GM12878 (cell line): ENCODE data around the gene RBMS3. TPM values are rescaled to one million over a fixed set of nuclear protein-coding genes. Genes with fewer than 3 reads are reported as not detected.

Experiments
- ATAC-seq: fragments of 200-7000 bp; cut with Tn5 transposase; 3 replicates; pipeline ENCODE4 v1.9.1; 2020; ENCODE audit warnings: mild to moderate bottlenecking, moderate library complexity
- BruUV-seq: library from RNA; stranded (reverse); fragments of 400-500 nt; replicated peaks from 2 replicates; lab custom pipeline; 2021; lab: Mats Ljungman, UMichigan
- CTCF ChIA-PET: fragments of 300-600 bp; sonication (Branson Sonifier 250); formaldehyde crosslinking; extraction: SDS; loops from one replicate; lab custom pipeline; 2021; ENCODE audit warnings: inconsistent platforms; lab: Yijun Ruan, JAX
- POLR2A ChIA-PET: fragments of 350-600 bp; formaldehyde crosslinking; extraction: SDS; loops from one replicate; lab custom pipeline; 2021; ENCODE audit warnings: inconsistent platforms; lab: Charles Lee
- RAD21 ChIA-PET: fragments of 300-600 bp; sonication (Branson Sonifier 250); formaldehyde crosslinking; loops from one replicate; lab custom pipeline; 2023; ENCODE audit warnings: antibody characterized with exemption; ENCODE audit not compliant: unreplicated experiment; lab: Charles Lee
- SMC1A ChIA-PET: fragments of 300-600 bp; sonication (Branson Sonifier 250); formaldehyde crosslinking; loops from one replicate; lab custom pipeline; 2023; ENCODE audit not compliant: unreplicated experiment, uncharacterized antibody; lab: Charles Lee
- DNase-seq: peaks from one replicate; pipeline ENCODE4 v3.0.0-alpha.2; 2011; ENCODE audit warnings: low read depth, low spot score
- FAIRE-seq: peaks from 3 replicates; lab custom pipeline; 2011; peaks lifted over from hg19 to GRCh38; lab: Jason Lieb, UNC
- H2AFZ ChIP-seq: 2 replicates; pipeline ENCODE4 v1.6.0; 2011; ENCODE audit warnings: low read depth, low read length, control low read depth; ENCODE audit not compliant: control insufficient read depth
- H3K27ac ChIP-seq: 2 replicates; pipeline ENCODE4 v1.5.1; 2011; ENCODE audit warnings: control low read depth; ENCODE audit not compliant: control insufficient read depth, insufficient read depth
- H3K27me3 ChIP-seq, 2 experiments: replicated peaks in 1 of 2; 2 replicates each; pipeline versions ENCODE4 v1.6.0 to v1.6.1; 2011; ENCODE audit warnings: low read length in 1 of 2; ENCODE audit not compliant: control insufficient read depth in 2 of 2, insufficient read depth in 2 of 2
- H3K36me3 ChIP-seq, 2 experiments: 2 replicates each; pipeline ENCODE4 v1.5.1; 2011; ENCODE audit warnings: low read length in 1 of 2; ENCODE audit not compliant: control insufficient read depth in 2 of 2, insufficient read depth in 2 of 2
- H3K4me1 ChIP-seq: 2 replicates; pipeline ENCODE4 v1.6.1; 2011; ENCODE audit warnings: mild to moderate bottlenecking, low read length, moderate library complexity, mixed read lengths; ENCODE audit not compliant: control insufficient read depth, insufficient read depth
- H3K4me2 ChIP-seq: 2 replicates; pipeline ENCODE4 v1.6.0; 2011; ENCODE audit warnings: control low read depth; ENCODE audit not compliant: control insufficient read depth, insufficient read depth
- H3K4me3 ChIP-seq: fragments of 200-600 bp; sonication (generic); 2 replicates; pipeline ENCODE4 v1.5.1; 2016
- H3K79me2 ChIP-seq: 2 replicates; pipeline ENCODE4 v1.6.0; 2011; ENCODE audit warnings: low read length; ENCODE audit not compliant: control insufficient read depth, insufficient read depth
- H3K9ac ChIP-seq: 2 replicates; pipeline ENCODE4 v1.8.0; 2011; ENCODE audit warnings: low read length, control low read depth, mixed read lengths; ENCODE audit not compliant: control insufficient read depth, insufficient read depth
- H3K9me3 ChIP-seq: replicated peaks from 3 replicates; pipeline ENCODE4 v1.5.1; 2011; ENCODE audit warnings: mild to moderate bottlenecking, low read length; ENCODE audit not compliant: control insufficient read depth, insufficient read depth
- H4K20me1 ChIP-seq: 2 replicates; pipeline ENCODE4 v1.6.0; 2011; ENCODE audit not compliant: control insufficient read depth, insufficient read depth
- BRCA1 ChIP-seq: IDR thresholded peaks from 2 replicates; pipeline ENCODE4 v1.6.1; 2011; ENCODE audit warnings: low read depth, low read length, improper control_type of control experiment
- DPF2 ChIP-seq: fragments of 450-650 bp; IDR thresholded peaks from 2 replicates; pipeline ENCODE4 v1.6.1; 2017; ENCODE audit warnings: mild to moderate bottlenecking
- EED ChIP-seq: sonication (generic); IDR thresholded peaks from 2 replicates; pipeline ENCODE4 v1.6.1; 2016; ENCODE audit warnings: antibody characterized with exemption, low read depth
- EZH2 ChIP-seq: IDR thresholded peaks from 2 replicates; pipeline ENCODE4 v1.6.1; 2012; ENCODE audit warnings: low read depth, mild to moderate bottlenecking, control low read depth, inconsistent platforms, low read length, borderline replicate concordance; ENCODE audit not compliant: control insufficient read depth
- IRF5 ChIP-seq: fragments of 450-650 bp; IDR thresholded peaks from 2 replicates; pipeline ENCODE4 v1.6.1; 2017; ENCODE audit warnings: borderline replicate concordance
- KAT2A ChIP-seq: conservative IDR thresholded peaks from 2 replicates; pipeline ENCODE4 v1.6.1; 2011; ENCODE audit warnings: low read depth, low read length; ENCODE audit not compliant: control insufficient read depth
- NFIC ChIP-seq: IDR thresholded peaks from 2 replicates; pipeline ENCODE4 v1.6.1; 2012; ENCODE audit warnings: low read depth, mild to moderate bottlenecking, inconsistent platforms, low read length, moderate library complexity
- NFXL1 ChIP-seq: fragments of 450-650 bp; IDR thresholded peaks from 2 replicates; pipeline ENCODE4 v1.6.1; 2017; ENCODE audit warnings: antibody characterized with exemption, mild to moderate bottlenecking, borderline replicate concordance
- POU2F2 ChIP-seq: IDR thresholded peaks from 3 replicates; pipeline ENCODE4 v1.6.1; 2011; ENCODE audit warnings: low read depth, mild to moderate bottlenecking, low read length, borderline replicate concordance
- RELB ChIP-seq: fragments of 450-650 bp; IDR thresholded peaks from 2 replicates; pipeline ENCODE4 v1.6.1; 2017; ENCODE audit warnings: low read depth, mild to moderate bottlenecking, moderate library complexity
- SMAD5 ChIP-seq: IDR thresholded peaks from 2 replicates; pipeline ENCODE4 v1.6.1; 2016; ENCODE audit warnings: antibody characterized with exemption, low read depth
- TAF1 ChIP-seq: IDR thresholded peaks from 2 replicates; pipeline ENCODE4 v1.6.1; 2011; ENCODE audit warnings: mild to moderate bottlenecking, low read depth, low read length, borderline replicate concordance
- ZNF207 ChIP-seq: fragments of 450-650 bp; IDR thresholded peaks from 2 replicates; pipeline ENCODE4 v1.6.1; 2014; ENCODE audit warnings: antibody characterized with exemption, mild to moderate bottlenecking, borderline replicate concordance
- ZNF217 ChIP-seq: fragments of 450-650 bp; IDR thresholded peaks from 2 replicates; pipeline ENCODE4 v1.6.1; 2017; ENCODE audit warnings: antibody characterized with exemption, mild to moderate bottlenecking
- ZNF274 ChIP-seq: IDR thresholded peaks from one replicate; pipeline ENCODE4 v1.8.0; 2011; ENCODE audit not compliant: insufficient read length, insufficient read depth
- ZNF622 ChIP-seq: fragments of 450-650 bp; IDR thresholded peaks from 2 replicates; pipeline ENCODE4 v1.6.1; 2017; ENCODE audit warnings: mild to moderate bottlenecking, inconsistent platforms
- WGBS: methylation state at CpG from one replicate; pipeline ENCODE4 v1.1.6; 2016; ENCODE audit warnings: low lambda C conversion rate; ENCODE audit not compliant: insufficient replicate concordance, insufficient coverage; ENCODE audit errors: missing lambda C conversion rate; 5-methylcytosine and 5-hydroxymethylcytosine counted together
- in situ Hi-C: fragments of 300-500 bp; cut with MboI; formaldehyde crosslinking; loops from 9 replicates; pipeline ENCODE4 v1.14.3; 2018; ENCODE audit warnings: mixed read lengths
- intact Hi-C: fragments of 100-400 bp; cut with micrococcal nuclease; formaldehyde crosslinking; loops from one replicate; pipeline ENCODE4 v1.14.2; 2022; ENCODE audit not compliant: unreplicated experiment
- polyA plus RNA-seq, 11 experiments: library from polyadenylated mRNA; depleted of rRNA in 4 of 11; unstranded in 6 of 11; stranded (reverse) in 5 of 11; fragments of >200 nt; fragmentation: Nextera tagmentation in 4 of 11; fragmentation: Illumina TruSeq in 1 of 11; extraction: Ambion mirVana in 4 of 11; extraction: Trizol in 1 of 11; gene quantifications; 1 replicate in 1 of 11; 2 replicates in 10 of 11; pipeline versions ENCODE4 v1.2.1 to v1.2.3, GENCODE V29; 2011 to 2016; ENCODE audit warnings: inconsistent platforms in 2 of 11, missing spikeins in 2 of 11, low read depth in 1 of 11
- total RNA-seq, 4 experiments: library from RNA; depleted of rRNA in 3 of 4; stranded (reverse); fragments of >200 nt in 3 of 4; fragmentation: Illumina TruSeq in 1 of 4; extraction: Trizol in 1 of 4; gene quantifications; 2 replicates each; pipeline versions ENCODE4 v1.2.1 to v1.2.3, GENCODE V29; 2013 to 2021

Gene RBMS3
- total and polyA plus RNA-seq, 10 of the 15 experiments (the other 5 are each of a cell fraction or from before 2014, with no cell fraction given), result 0.79 to 4.7 (median 3.1) TPM

GRCh38 chr3:29319798-29320197, 38.9 kb downstream of the RBMS3 start (continued):
- TF ChIP-seq RELB (no peak), BRCA1 (no peak), ZNF217 (no peak), KAT2A (no peak), ZNF207 (no peak), NFXL1 (no peak)
- TF ChIP-seq, all 136 proteins: peak for 0

GRCh38 chr3:29322586-29322985, 41.7 kb downstream of the RBMS3 start:
- POLR2A ChIA-PET, result interaction anchor here (1.0 to 2.9 kb wide), 4 partner anchors 10 to 39 kb away, joined by 3 to 13 read pairs (median 3); no protein-coding TSS in a partner anchor
- RAD21 ChIA-PET, result interaction anchor here (1.0 to 2.6 kb wide), 4 partner anchors 10 to 51 kb away, joined by 3 to 22 read pairs (median 10); no protein-coding TSS in a partner anchor
- WGBS, result 70% methylated on average over 3 of the region's 3 CpGs
- no peak overlapping the region for H3K4me3 ChIP-seq
- H2AFZ ChIP-seq, result no peak overlapping the region
- no peak overlapping the region for H3K27ac ChIP-seq
- no peaks in the 10 kb centered on the region for H3K27me3 ChIP-seq
- intact Hi-C loops (no loop called here), in situ Hi-C loops (no loop called here)
- H4K20me1 ChIP-seq, result no peaks in the 10 kb centered on the region
- FAIRE-seq (no peak), ATAC-seq (no peak), DNase-seq (no peak)
- TF ChIP-seq POU2F2 (no peak), ZNF274 (no peak), ZNF622 (no peak), EZH2 (no peak), EED (no peak), IRF5 (no peak), KAT2A (no peak), DPF2 (no peak), NFIC (no peak), SMAD5 (no peak), TAF1 (no peak)
- no peaks in the 10 kb centered on the region; the same call in 1 of the 3 replicates for H3K9me3 ChIP-seq
- no peaks in the 10 kb centered on the region; the same call in 1 of the 2 replicates for H3K79me2 ChIP-seq
- H3K4me1 ChIP-seq, result peaks cover 10% of the 10 kb centered on the region; the same call in 1 of the 2 replicates
- H3K36me3 ChIP-seq, result no peaks in the 10 kb centered on the region
- H3K9ac ChIP-seq, result no peak overlapping the region
- no peak overlapping the region for H3K4me2 ChIP-seq
- SMC1A ChIA-PET, result interaction anchor here (0.8 to 20.7 kb wide), 9 partner anchors 8 to 69 kb away, joined by 3 to 307 read pairs (median 11); partner anchors contain the start of gene RBMS3
- no TSS peak for BruUV-seq
- CTCF ChIA-PET, result interaction anchor here (0.9 to 1.7 kb wide), 4 partner anchors 9 to 48 kb away, joined by 3 to 4 read pairs (median 3); no protein-coding TSS in a partner anchor
